ENCODE measurements around the gene BSPRY. TPM values are rescaled to one million over a fixed set of nuclear protein-coding genes. Genes with fewer than 3 reads are reported as not detected.

BSPRY gene
- 10 to 100 TPM; 10.0 to 11.1 (median 10.5) TPM for polyA plus RNA-seq (ENCODE audit: insufficient read length in 3 of 3)
- long read RNA-seq, donor 1, transcript BSPRY-201 (6 exons, 2,339 nt): major isoform, 5 of 45 reads
- long read RNA-seq, donor 1, partial matches to known transcripts: 24 of 45 reads
- long read RNA-seq, donor 1, other reads (novel, unspliced or antisense): 16 of 45 reads
- long read RNA-seq, donor 2, partial matches to known transcripts: 0 of 4 reads
- long read RNA-seq, donor 2, other reads (novel, unspliced or antisense): 0 of 4 reads
- long read RNA-seq, donor 3, transcript BSPRY-201 (6 exons, 2,339 nt): major isoform, 10 of 10 reads
- long read RNA-seq, donor 3, partial matches to known transcripts: 0 of 10 reads
- long read RNA-seq, donor 3, other reads (novel, unspliced or antisense): 0 of 10 reads
- long read RNA-seq, donor 4, transcript BSPRY-201 (6 exons, 2,339 nt): major isoform, 5 of 45 reads
- long read RNA-seq, donor 4, partial matches to known transcripts: 19 of 45 reads
- long read RNA-seq, donor 4, other reads (novel, unspliced or antisense): 21 of 45 reads
- long read RNA-seq, donor 5, partial matches to known transcripts: 0 of 1 reads
- long read RNA-seq, donor 5, other reads (novel, unspliced or antisense): 0 of 1 reads
- long read RNA-seq, donor 6, transcript BSPRY-201 (6 exons, 2,339 nt): major isoform, 5 of 49 reads
- long read RNA-seq, donor 6, partial matches to known transcripts: 0 of 49 reads
- long read RNA-seq, donor 6, other reads (novel, unspliced or antisense): 43 of 49 reads
- long read RNA-seq, donor 7, partial matches to known transcripts: 0 of 21 reads
- long read RNA-seq, donor 7, other reads (novel, unspliced or antisense): 16 of 21 reads
- long read RNA-seq, donor 8: 0 reads
- long read RNA-seq, donor 9, transcript BSPRY-201 (6 exons, 2,339 nt): major isoform, 5 of 26 reads
- long read RNA-seq, donor 9, partial matches to known transcripts: 21 of 26 reads
- long read RNA-seq, donor 9, other reads (novel, unspliced or antisense): 0 of 26 reads
- long read RNA-seq, donor 10, partial matches to known transcripts: 0 of 12 reads
- long read RNA-seq, donor 10, other reads (novel, unspliced or antisense): 10 of 12 reads
- long read RNA-seq, donor 11, partial matches to known transcripts: 0 of 3 reads
- long read RNA-seq, donor 11, other reads (novel, unspliced or antisense): 0 of 3 reads
- long read RNA-seq, donor 12, partial matches to known transcripts: 0 of 62 reads
- long read RNA-seq, donor 12, other reads (novel, unspliced or antisense): 58 of 62 reads
- long read RNA-seq, donor 13, partial matches to known transcripts: 7 of 17 reads
- long read RNA-seq, donor 13, other reads (novel, unspliced or antisense): 8 of 17 reads
- long read RNA-seq, donor 14: 0 reads
- long read RNA-seq, donor 15, transcript BSPRY-201 (6 exons, 2,339 nt): major isoform, 10 of 11 reads
- long read RNA-seq, donor 15, partial matches to known transcripts: 0 of 11 reads
- long read RNA-seq, donor 15, other reads (novel, unspliced or antisense): 0 of 11 reads
- long read RNA-seq, donor 16, partial matches to known transcripts: 0 of 4 reads
- long read RNA-seq, donor 16, other reads (novel, unspliced or antisense): 0 of 4 reads

DNA sequence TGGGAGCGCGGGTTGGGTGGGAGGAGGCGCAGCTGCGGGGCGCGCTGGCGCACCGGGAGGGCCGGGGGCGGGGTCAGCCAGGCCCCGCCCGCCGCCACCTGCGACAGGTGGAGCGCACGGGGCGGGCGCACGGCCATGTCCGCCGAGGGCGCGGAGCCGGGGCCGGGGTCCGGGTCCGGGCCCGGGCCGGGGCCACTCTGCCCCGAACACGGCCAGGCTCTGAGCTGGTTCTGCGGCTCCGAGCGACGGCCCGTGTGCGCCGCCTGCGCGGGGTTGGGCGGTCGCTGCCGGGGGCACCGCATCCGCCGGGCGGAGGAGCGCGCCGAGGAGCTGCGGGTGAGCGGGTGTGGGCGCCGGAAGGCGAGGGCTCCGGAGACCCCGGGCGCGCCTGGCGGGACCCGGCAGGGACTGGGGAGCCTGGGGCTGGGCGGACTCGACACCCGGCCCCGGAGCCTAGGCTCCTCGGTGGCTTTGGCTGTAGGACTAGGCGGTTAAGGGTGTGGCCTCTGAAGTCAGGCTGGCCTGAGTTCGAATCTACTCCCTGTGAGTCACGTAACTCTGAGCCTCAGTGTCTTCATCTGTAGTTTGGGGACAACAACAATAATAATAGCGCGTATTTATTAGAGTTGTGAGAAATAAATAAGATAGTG lies at the start of gene BSPRY:
TSS of gene BSPRY (plus strand) at position 97 of the 650 bp plus-strand sequence. CDS start at position 136, 39 bp downstream.
- no peak for DNase-seq

DNA sequence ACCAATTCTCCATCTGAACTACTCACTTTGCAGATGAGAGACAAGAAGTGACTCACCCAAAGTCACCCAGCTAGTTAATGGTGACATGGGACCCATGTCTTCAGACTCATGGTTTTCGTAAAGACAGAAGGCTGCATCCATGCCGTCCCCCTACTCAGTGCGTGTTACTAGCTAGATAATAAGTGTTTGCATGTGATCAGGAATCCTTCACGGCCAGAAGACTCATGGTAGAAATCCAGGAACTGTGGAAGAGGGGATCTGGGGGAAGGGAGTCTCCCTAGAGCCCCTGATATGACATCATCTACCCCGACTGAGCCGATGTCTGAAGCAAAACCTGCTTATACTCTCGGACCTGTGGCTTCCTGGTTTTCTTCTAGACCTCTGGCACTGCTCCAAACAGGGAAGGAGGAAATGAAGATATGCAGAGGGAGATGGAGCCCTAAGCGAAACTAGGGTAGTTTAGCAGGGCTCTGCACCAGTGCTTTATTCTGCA lies 49.5 kb upstream of the BSPRY start:
- no peak for DNase-seq

DNA sequence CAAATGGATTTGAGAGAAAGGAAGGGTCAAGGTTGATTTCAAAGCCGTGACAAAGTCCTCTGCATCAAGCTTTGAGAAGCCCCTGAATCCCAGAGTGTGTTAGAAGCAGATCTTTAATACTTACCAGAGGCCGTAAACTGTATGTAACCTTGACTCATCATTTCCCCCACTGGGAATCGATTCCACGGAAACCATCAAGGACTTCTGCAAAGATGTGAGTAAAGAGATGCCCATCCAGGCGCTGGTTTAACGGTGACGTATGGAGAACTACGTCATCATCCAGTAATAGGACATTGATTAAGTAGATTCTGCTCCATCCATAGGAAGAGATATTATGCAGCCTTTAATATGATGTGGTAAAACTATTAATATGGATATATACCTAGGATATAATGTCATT lies 47.8 kb upstream of the BSPRY start:
- DNase-seq: no peak

DNA sequence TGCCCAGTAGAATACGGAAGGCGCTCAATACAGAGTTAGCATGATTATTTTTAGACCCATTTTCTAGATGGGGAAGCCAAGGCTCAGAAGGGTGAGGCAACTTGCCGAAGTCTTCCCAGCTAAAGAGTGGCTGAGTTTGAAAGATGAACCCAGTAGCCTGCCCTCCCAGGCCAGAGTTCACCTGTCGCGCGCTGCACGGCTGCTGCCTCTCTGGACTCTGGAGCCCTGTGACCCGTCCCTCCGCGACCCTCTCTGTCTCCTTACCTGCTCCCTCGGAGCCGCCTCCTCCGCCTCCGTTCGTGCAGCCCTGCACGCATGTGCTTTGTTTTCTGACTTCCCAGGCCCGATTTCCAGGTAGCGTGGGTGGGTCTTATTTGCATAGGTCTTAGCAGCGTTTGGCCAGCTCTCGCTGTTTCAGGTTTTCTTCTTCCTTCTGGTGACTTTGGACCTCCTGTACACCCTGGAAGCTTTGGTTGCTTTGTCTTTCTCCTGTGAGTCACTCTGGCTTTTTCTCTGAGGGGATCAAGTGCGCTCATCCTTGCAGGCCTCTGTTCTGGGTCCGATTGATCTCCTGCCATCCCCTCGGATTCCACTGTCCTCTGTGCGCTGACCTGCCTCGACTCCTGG lies 46.4 kb upstream of the BSPRY start, which contains the start of gene RNF183:
TSS of gene RNF183 (minus strand) at position 585 of the 627 bp plus-strand sequence. CDS start 5,192 bp downstream, outside the sequence.
- DNase-seq: no peak

DNA sequence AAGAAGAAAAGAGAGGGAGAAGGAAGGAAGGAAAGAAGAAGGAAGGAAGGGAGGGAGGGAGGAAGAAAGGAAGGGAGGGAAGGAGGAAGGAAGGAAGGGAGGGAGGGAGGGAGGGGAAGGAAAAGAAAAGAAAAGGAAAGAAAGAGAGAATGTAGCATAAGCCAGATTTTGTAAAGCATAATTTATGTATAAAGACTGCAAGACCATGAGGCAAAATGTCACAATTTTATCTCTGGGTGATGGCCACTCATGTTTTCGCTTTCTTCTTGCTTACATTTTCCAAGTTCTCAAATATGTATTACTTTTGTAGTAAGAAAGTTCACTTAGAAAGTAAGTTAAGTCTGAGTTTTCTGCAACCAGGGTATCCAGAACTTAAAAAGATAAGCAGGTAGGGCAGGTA lies 42.8 kb upstream of the BSPRY start:
- no peak for DNase-seq

DNA sequence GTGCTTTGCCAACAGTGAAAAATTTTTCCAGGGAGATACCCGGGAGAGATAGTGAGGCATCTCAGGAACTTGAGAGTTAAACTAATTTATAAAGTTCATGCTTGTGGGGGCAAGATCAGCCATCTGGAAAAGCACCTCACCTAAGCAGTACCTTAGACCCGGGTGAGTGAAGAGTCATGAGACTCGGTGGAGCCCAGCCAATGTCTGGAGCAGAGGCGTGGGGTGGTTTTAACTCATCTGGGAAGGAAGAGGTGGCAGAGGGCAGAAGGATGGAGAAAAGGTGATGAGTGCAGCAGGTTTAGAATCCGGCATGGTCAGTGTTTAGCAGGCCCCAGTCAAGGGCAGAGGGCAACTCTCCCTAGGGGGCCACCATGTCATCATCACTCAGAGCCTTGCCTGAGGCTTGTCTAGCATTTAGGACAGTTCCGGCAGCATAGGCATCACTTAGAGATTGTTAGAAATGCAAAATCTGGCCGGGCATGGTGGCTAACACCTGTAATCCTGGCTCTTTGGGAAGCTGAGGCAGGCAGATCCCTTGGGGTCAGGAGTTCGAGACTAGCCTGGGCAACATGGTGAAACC lies 41.9 kb upstream of the BSPRY start:
- no peak for DNase-seq

DNA sequence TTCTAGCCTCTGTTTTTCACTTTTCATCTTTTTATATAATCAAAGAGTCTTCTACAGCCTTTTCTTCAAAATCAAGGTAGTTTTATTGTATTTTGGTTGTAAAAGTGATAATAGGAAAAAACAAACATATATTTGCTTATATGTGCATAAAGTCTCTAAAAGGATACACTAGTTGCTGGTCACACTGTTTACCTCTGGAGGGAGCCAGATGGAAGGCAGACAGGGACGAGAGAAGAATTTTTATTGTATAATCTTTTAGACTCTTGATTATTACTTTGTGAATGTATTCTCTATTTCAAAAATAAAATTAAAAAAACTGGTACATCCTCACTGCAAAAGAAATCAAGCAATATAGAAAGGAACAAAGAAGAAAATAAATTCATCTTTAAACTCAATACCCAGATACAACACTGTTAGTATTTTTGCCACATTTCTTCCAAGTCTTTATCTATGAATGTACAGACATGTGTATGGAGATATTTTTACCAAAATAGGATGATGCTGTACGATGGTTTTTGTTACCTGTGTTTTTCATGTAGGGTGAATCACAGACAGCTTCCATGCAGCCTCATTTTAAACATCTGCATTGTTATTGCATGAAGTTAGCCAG lies 40.0 kb upstream of the BSPRY start:
- DNase-seq: no peak

DNA sequence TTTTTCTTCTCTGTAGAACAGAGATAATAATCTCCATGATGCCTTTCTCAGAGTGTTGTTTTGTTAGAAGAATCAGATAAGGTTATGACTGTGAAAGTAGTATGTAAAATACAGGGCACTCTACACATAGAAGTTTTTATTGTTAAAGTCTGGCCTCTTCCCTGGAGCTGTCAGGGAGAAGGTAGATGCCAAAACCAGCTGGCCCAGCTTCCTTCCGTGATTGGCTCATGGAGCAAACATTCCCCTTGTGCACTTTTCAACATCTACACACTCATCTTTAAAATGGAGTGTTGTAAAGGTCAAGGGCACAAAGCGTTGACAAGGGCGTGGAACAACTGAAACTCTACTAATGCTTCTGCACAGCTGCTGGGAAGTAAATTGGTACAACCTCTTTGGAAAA lies 38.8 kb upstream of the BSPRY start:
- DNase-seq: no peak

DNA sequence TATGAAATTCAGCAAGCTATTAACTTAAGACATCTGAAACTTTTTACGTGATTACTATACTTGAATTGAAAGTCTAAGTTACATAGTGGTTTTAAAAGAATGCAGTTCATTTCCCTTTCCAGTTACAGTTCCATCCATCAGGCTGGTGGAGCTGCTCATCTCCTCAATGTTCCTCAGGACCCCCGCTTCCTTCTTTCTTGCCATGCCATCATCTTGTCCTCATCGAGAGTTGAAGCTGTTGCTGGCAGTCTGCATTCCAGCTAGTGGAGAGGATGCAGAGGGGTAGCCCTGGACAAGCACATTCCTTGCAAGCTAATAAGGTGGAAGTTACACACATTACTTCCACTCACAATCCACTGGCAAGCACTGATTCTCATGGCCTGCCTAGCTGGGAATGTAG lies 37.4 kb upstream of the BSPRY start:
- DNase-seq: no peak

DNA sequence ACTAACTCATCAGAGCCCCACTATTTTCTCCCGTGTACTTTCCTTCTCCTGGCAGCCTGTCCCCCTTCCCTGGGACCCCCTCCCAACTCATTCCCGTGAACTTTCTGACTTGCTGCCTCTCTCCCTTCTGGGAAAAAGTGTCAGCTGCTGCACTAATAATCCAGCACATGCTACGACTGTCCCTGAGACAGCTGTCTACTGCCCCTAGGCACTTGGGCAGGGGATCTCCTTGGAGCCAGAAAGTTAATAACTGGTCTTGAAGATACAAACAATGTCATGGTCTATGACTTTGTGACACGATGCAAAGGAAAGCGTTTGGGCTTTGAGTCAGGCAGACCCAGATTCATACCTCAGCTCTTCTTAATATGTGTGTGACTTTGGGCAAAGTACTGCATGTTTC lies 36.1 kb upstream of the BSPRY start:
- DNase-seq: no peak

DNA sequence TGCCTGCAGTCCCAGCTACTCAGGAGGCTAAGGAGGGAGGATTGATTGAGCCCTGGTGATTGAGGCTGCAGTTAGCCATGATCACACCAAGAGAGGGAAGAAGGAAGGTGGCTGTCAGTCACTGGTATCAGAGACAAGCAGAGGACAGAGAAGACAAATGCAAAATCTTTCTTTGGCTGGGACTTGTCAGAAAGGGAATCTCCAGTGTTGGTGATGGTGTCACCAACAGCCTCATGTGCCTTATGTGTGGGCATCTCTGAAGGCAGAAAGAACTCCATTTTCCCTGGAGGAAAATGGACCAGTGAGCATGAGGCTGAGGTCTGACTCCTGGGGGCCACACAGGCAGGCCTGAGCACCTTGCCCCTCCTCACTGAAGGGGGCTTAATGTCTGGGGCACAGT lies 34.1 kb upstream of the BSPRY start:
- DNase-seq: no peak

DNA sequence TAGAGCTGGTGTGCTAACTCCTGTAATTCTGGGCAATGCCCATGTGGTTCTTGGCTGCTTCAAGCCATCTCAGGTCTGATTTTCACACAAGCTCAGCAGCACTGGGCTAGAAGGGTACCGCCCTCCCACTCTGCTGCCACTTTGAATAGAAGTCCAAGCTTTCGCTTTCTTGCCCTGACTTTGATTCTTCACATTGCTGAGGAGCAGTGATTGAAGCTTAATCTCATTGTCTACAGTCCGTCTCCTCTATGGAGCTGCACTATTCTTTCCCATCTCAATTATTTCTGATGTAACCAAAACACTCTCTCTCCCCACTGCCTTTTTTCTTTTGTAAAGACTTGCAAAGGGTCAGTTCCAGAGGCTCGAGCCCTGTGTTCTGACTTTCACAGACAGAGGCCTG lies 33.3 kb upstream of the BSPRY start:
- DNase-seq: no peak

DNA sequence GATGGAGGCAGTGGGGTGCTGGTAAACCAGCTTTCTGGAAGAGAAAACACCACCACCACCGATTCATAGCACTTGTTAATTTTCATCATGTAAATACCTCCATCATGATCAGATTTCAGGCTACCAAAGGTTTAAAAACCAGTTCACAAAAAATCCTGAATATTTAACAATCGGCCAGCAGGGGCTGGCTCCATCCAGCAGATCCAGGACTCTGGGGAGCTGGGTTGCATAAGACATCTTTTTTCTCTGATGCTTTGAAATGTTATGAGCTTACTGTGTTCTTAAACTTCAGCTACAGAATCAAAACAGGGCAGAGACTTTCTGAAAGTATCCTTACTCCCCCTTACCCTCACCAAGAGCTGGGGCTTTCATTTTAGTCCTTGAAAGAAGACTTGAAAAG lies 31.6 kb upstream of the BSPRY start:
- no peak for DNase-seq

DNA sequence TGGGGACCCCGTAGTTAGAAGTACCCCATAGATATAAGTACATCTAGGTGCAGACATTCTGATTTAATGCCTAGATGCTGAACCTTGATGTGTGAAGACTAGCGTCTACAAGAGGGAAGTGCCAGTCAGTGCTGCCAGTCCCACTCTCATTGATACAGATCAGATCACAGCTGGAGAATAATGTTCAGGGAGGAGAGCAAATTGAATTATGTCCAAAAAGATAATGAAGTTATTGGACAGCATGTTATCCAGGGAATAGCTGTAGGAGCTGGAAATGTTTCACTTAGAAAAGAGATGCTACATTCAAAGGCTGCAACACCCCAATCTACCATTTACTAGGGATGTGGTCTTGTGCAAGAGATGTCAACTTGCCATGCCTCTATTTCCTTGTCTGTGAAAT lies 30.3 kb upstream of the BSPRY start:
- DNase-seq: no peak

DNA sequence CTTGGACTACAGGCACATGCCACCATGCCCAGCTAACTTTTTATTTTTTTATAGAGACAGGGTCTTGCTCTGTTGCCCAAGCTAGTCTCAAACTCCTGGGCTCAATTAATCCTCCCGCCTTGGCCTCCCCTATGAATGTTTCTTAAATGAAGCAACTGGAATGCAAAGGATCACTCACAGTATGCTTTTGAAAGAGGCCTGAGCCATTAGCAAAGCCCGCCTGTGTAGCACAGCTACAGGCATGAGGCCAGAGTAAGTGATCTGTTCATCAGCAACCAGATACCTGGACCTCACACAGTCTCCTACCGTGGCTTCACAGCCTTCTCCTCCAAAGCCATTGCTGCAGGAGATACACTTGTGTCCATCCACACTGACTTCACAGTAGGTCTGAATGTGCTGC lies 29.3 kb upstream of the BSPRY start:
- DNase-seq: no peak

DNA sequence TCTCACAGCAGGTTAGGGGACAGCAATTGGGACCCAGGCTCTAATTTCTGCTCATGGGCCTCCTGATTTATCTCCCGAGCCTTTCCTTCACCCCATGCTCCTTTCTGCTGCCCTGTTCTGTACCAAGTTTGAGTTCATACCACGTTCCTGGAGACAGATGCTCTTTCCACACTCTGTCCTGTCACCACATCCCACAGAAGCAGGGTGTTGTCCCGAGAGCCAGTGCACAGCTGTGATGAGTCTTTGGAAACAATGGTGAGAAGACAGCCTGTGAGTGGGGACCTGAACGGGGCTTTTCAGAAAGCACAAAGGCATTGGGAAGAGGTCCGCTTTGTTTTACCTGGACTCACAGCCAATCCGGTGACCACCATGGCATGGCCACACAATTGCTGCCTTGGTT lies 26.7 kb upstream of the BSPRY start:
- no peak for DNase-seq

DNA sequence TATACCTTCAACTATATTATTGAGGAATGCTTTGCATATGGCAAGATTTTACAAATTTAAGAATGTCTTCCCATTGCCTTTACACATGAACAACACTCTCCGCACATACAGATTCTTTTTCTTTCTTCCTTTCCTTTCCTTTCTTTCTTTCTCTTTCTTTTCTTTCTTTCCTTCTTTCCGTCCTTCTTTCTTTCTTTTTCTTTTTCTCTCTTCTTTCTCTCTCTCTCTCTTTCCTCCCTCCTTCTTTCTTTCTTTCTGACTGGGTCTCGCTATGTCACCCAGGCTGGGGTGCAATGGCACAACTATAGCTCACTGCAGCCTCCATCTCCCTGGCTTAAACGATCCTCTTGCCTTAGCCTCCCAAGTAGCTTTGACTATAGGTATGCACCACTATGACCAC lies 23.1 kb upstream of the BSPRY start:
- no peak for DNase-seq

DNA sequence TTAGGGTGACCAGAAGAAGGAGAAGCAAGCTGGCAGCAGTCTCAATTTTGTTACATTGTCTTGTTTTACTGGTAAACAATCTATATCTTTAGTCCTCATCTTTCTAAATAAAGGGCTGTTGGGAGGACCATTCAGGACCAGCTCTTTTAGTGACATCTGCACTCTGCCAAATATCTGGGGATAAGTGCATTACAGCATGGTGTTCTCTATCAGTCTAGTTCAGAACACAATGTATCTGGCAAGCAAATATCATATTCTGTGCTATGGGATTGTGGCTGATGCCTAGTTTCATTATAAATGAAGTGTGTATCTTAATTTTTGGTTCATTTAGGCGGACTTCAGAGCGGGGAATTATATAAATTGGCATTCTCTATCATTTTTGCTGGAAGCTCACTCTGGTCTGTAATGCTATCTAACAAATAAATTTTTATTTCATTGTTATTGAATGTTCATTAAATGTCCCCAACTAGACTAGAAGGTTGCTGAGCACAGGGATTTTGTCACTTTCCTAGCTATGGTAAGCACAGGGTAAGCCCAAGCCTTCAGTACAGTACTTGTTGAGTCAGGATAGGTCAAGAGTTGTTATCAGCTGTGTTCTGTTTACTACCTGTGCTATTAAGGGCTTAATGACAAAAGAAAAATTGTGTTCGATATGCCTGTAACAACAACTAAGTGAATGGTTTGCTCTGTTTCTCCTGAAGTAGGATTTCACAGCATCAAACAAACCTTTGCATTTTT lies 21.1 kb upstream of the BSPRY start:
- DNase-seq: no peak

DNA sequence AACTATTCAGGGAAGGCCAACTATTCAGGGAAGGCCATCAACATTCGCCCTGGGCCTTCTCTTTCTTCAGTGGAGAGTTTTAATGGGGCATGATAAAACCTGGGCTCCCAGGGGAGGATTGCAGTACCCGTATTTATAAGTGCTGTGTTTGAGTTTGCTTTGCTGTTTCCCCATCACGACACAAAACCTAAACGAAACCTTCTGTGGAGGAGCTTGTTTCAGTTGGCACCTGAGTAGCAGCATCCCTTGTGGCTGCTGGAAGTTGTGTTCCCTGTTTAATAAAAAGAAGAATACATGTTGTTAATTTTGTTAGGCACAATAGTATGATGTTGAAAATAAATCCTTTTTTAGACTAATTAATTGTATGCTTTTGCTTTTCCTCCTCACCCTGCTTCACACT lies 17.6 kb upstream of the BSPRY start:
- DNase-seq: no peak
